IMR-90 (cell line): ENCODE data around the gene PIK3R3. TPM values are rescaled to one million over a fixed set of nuclear protein-coding genes. Genes with fewer than 3 reads are reported as not detected.

Source experiments
- ATAC-seq: fragments of 200-7000 bp; cut with Tn5 transposase; 2 replicates; pipeline ENCODE4 v1.9.1; 2020; ENCODE audit warnings: low read depth, mild to moderate bottlenecking, moderate library complexity
- BruUV-seq: library from RNA; stranded (reverse); fragments of 400-500 nt; replicated peaks from 2 replicates; lab custom pipeline; 2021; lab: Mats Ljungman, UMichigan
- CTCF ChIA-PET: fragments of 300-600 bp; formaldehyde crosslinking; extraction: SDS; loops from one replicate; lab custom pipeline; 2021; ENCODE audit warnings: antibody characterized with exemption; lab: Yijun Ruan, JAX
- POLR2A ChIA-PET: fragments of 300-600 bp; sonication (Branson Sonifier 250); formaldehyde crosslinking; loops from one replicate; lab custom pipeline; 2022; ENCODE audit warnings: antibody characterized with exemption; ENCODE audit not compliant: unreplicated experiment; lab: Charles Lee
- DNase-seq: peaks from one replicate; pipeline ENCODE4 v3.0.0; 2013
- H2AFZ ChIP-seq: replicated peaks from 2 replicates; pipeline ENCODE3; 2013; ENCODE audit warnings: low read length, mild to moderate bottlenecking; ENCODE audit not compliant: poor library complexity
- H2AK5ac ChIP-seq: 2 replicates; pipeline ENCODE4 v1.6.1; 2013; ENCODE audit warnings: low read depth, low read length, inconsistent platforms
- H2AK9ac ChIP-seq: replicated peaks from 2 replicates; pipeline ENCODE3; 2013; ENCODE audit warnings: mild to moderate bottlenecking, low read depth, low read length, moderate library complexity; ENCODE audit not compliant: poor library complexity
- H2BK120ac ChIP-seq: 2 replicates; pipeline ENCODE4 v1.6.1; 2013; ENCODE audit warnings: low read depth, low read length, inconsistent platforms
- H2BK15ac ChIP-seq: 3 replicates; pipeline ENCODE4 v1.6.1; 2013; ENCODE audit warnings: low read depth, low read length, inconsistent platforms
- H2BK20ac ChIP-seq: 2 replicates; pipeline ENCODE4 v1.6.1; 2013; ENCODE audit warnings: low read depth, mild to moderate bottlenecking, inconsistent platforms, low read length, moderate library complexity
- H2BK5ac ChIP-seq: 2 replicates; pipeline ENCODE4 v1.6.1; 2013; ENCODE audit warnings: mild to moderate bottlenecking, low read depth, low read length, inconsistent platforms; ENCODE audit not compliant: poor library complexity, severe bottlenecking
- H3K14ac ChIP-seq: replicated peaks from 2 replicates; pipeline ENCODE4 v1.6.1; 2013; ENCODE audit warnings: low read depth, low read length, inconsistent platforms
- H3K18ac ChIP-seq: 2 replicates; pipeline ENCODE4 v1.6.1; 2013; ENCODE audit warnings: low read depth, low read length, control low read depth
- H3K23ac ChIP-seq: 2 replicates; pipeline ENCODE4 v1.6.1; 2013; ENCODE audit warnings: low read depth, low read length, inconsistent platforms
- H3K27ac ChIP-seq: 2 replicates; pipeline ENCODE4 v1.5.1; 2013; ENCODE audit warnings: mild to moderate bottlenecking, control low read depth, low read length; ENCODE audit not compliant: insufficient read depth
- H3K27me3 ChIP-seq: 2 replicates; pipeline ENCODE4 v1.6.1; 2013; ENCODE audit warnings: low read length; ENCODE audit not compliant: control insufficient read depth, insufficient read depth
- H3K36me3 ChIP-seq: 2 replicates; pipeline ENCODE4 v1.6.1; 2013; ENCODE audit warnings: low read length, mixed read lengths; ENCODE audit not compliant: control insufficient read depth, insufficient read depth
- H3K4ac ChIP-seq: 2 replicates; pipeline ENCODE4 v1.6.1; 2013; ENCODE audit warnings: low read depth, low read length, inconsistent platforms
- H3K4me1 ChIP-seq: 2 replicates; pipeline ENCODE4 v1.6.1; 2013; ENCODE audit warnings: low read length, mixed read lengths; ENCODE audit not compliant: control insufficient read depth, insufficient read depth
- H3K4me2 ChIP-seq: 2 replicates; pipeline ENCODE4 v1.6.1; 2013; ENCODE audit warnings: low read depth, mild to moderate bottlenecking, control low read depth, low read length, moderate library complexity
- H3K4me3 ChIP-seq: 2 replicates; pipeline ENCODE4 v1.5.1; 2013; ENCODE audit warnings: low read depth, mild to moderate bottlenecking, control low read depth, low read length, moderate library complexity; ENCODE audit not compliant: insufficient read depth
- H3K56ac ChIP-seq: 2 replicates; pipeline ENCODE4 v1.6.1; 2013; ENCODE audit warnings: low read length, inconsistent platforms; ENCODE audit not compliant: insufficient read depth; ENCODE audit errors: extremely low read depth
- H3K79me1 ChIP-seq, 2 experiments: 2 replicates each; pipeline ENCODE4 v1.6.1; 2013; ENCODE audit warnings: low read length in 2 of 2, inconsistent platforms in 1 of 2, low read depth in 1 of 2
- H3K9ac ChIP-seq: 2 replicates; pipeline ENCODE4 v1.6.1; 2013; ENCODE audit warnings: low read depth, low read length, control low read depth
- H3K9me1 ChIP-seq: 2 replicates; pipeline ENCODE4 v1.6.1; 2013; ENCODE audit warnings: low read length, inconsistent platforms; ENCODE audit not compliant: insufficient read depth
- H3K9me3 ChIP-seq: 2 replicates; pipeline ENCODE4 v1.6.1; 2013; ENCODE audit warnings: low read length; ENCODE audit not compliant: control insufficient read depth, insufficient read depth
- H4K20me1 ChIP-seq: 2 replicates; pipeline ENCODE4 v1.6.1; 2013; ENCODE audit warnings: low read length, inconsistent platforms; ENCODE audit not compliant: insufficient read depth
- H4K5ac ChIP-seq: 2 replicates; pipeline ENCODE4 v1.6.1; 2013; ENCODE audit warnings: mild to moderate bottlenecking, low read depth, low read length, control low read depth
- H4K8ac ChIP-seq, 2 experiments: 2 replicates each; pipeline ENCODE4 v1.6.1; 2013; ENCODE audit warnings: low read depth in 2 of 2, low read length in 2 of 2, control low read depth in 1 of 2, inconsistent platforms in 1 of 2
- H4K91ac ChIP-seq: 2 replicates; pipeline ENCODE4 v1.6.1; 2013; ENCODE audit warnings: low read depth, low read length, inconsistent platforms; ENCODE audit not compliant: insufficient read depth
- CEBPB ChIP-seq: IDR thresholded peaks from 2 replicates; pipeline ENCODE4 v1.6.1; 2012; ENCODE audit warnings: low read depth, low read length, improper control_type of control experiment
- FOS ChIP-seq: fragments of 150-350 bp; IDR thresholded peaks from 2 replicates; pipeline ENCODE4 v1.6.1; 2016; ENCODE audit warnings: low read depth, low read length
- MAFK ChIP-seq: IDR thresholded peaks from 2 replicates; pipeline ENCODE4 v1.6.1; 2012; ENCODE audit warnings: low read depth, low read length, improper control_type of control experiment
- MXI1 ChIP-seq: IDR thresholded peaks from 2 replicates; pipeline ENCODE4 v1.6.1; 2012; ENCODE audit warnings: low read depth, mild to moderate bottlenecking, low read length, moderate library complexity, borderline replicate concordance
- NFE2L2 ChIP-seq: fragments of 150-350 bp; IDR thresholded peaks from 2 replicates; pipeline ENCODE4 v1.6.1; 2016; ENCODE audit warnings: low read depth, mild to moderate bottlenecking, low read length
- POLR2A ChIP-seq: IDR thresholded peaks from 2 replicates; pipeline ENCODE4 v1.6.1; 2012; ENCODE audit warnings: mild to moderate bottlenecking, low read depth, low read length
- RAD21 ChIP-seq: IDR thresholded peaks from 2 replicates; pipeline ENCODE4 v1.6.1; 2012; ENCODE audit warnings: low read length, improper control_type of control experiment
- RCOR1 ChIP-seq: IDR thresholded peaks from 2 replicates; pipeline ENCODE4 v1.6.1; 2012; ENCODE audit warnings: mild to moderate bottlenecking, low read length, improper control_type of control experiment; ENCODE audit not compliant: insufficient replicate concordance
- SMC3 ChIP-seq: fragments of 150-350 bp; IDR thresholded peaks from 2 replicates; pipeline ENCODE4 v1.6.1; 2016; ENCODE audit warnings: low read depth, mild to moderate bottlenecking, antibody characterized with exemption, low read length, moderate library complexity
- WGBS, 2 experiments: methylation state at CpG; one replicate each; pipeline versions ENCODE4 v1.1.5 to v1.1.7; 2013; ENCODE audit warnings: missing lambda C conversion rate in 2 of 2; ENCODE audit not compliant: insufficient read length in 1 of 2; ENCODE audit errors: extremely low coverage in 2 of 2; 5-methylcytosine and 5-hydroxymethylcytosine counted together
- dilution Hi-C: fragments of 300-500 bp; cut with HindIII; formaldehyde crosslinking; loops from one replicate; pipeline ENCODE4 v1.14.3; 2018; ENCODE audit warnings: low sequenced_read_pairs; ENCODE audit not compliant: unreplicated experiment
- in situ Hi-C: fragments of 300-500 bp; cut with MboI; formaldehyde crosslinking; loops from 3 replicates; pipeline ENCODE4 v1.14.3; 2019; ENCODE audit warnings: low sequenced_read_pairs, inconsistent platforms, mixed read lengths
- intact Hi-C: fragments of 100-400 bp; cut with micrococcal nuclease; formaldehyde crosslinking; loops from 2 replicates; pipeline ENCODE4 v1.10.0; 2022
- polyA plus RNA-seq, 3 experiments: library from polyadenylated mRNA; depleted of rRNA; stranded (reverse); fragments of >200 nt; gene quantifications; 2 replicates each; pipeline ENCODE4 v1.2.3, GENCODE V29; 2012; ENCODE audit warnings: low replicate concordance in 1 of 3
- total RNA-seq: library from RNA; depleted of rRNA; stranded (reverse); fragments of >200 nt; gene quantifications from 2 replicates; pipeline ENCODE4 v1.2.3, GENCODE V29; 2012
- TF ChIP-seq, protein P1 (sequence below): fragments of 150-350 bp; IDR thresholded peaks from 2 replicates; pipeline ENCODE4 v1.6.1; 2016; ENCODE audit warnings: low read depth, mild to moderate bottlenecking, low read length, moderate library complexity, borderline replicate concordance
- TF ChIP-seq, protein P2 (sequence below): fragments of 150-350 bp; IDR thresholded peaks from 2 replicates; pipeline ENCODE4 v1.6.1; 2017; ENCODE audit warnings: mild to moderate bottlenecking, antibody characterized with exemption, low read length, low read depth

The PIK3R3 gene
- total and polyA plus RNA-seq, 2 of the 4 experiments (the other 2 are of a cell fraction), result 5.3 to 9.9 TPM

DNA sequence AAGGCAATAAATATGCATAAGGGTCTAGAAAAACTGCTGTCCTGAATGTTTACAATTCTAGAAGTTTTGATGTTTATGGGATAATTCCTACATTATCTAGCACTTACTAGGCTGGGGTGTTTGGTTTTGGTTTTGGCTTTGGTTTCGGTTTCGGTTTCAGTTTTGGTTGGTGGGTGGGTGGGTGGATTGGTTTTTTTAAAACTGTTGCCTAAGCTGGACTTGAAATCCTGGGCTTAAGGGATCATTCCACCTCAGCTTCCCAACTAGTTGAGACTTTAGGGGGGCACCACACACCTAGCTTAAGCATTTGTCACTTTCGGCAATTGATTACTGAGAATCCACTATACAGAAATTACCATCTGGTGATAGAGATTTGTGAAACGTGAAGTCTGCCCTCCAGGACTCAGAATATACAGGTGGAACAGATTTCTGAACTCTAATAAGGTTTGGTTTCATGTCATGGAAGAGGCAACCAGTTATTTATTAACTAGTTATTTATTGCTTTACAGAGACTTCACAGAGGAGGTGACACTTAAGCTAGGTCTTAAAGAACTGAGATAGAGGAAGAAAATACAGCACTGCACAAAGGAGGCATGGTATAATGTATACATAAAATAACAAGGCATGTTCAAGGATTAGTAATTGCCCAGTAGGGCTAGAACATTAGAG, 69.6 kb downstream of the PIK3R3 start:
- Histone ChIP-seq H3K4me1 (no peaks in the 10 kb centered on the region), H3K9me1 (no peaks in the 10 kb centered on the region; the same call in 1 of the 2 replicates), H3K4me3 (peak overlapping the region; percentile 20; the same call in 1 of the 2 replicates), H2BK5ac (no peak overlapping the region), H3K27me3 (no peaks in the 10 kb centered on the region), H3K18ac (no peak overlapping the region), H3K27ac (no peak overlapping the region), H3K56ac (no peak overlapping the region), H3K23ac (no peak overlapping the region), H4K20me1 (no peaks in the 10 kb centered on the region), H3K14ac (peak overlapping the region; percentile 10; the same call in 1 of the 2 replicates), H3K36me3 (peaks cover 2% of the 10 kb centered on the region; the same call in 1 of the 2 replicates), H3K4ac (no peak overlapping the region), H2AK5ac (no peak overlapping the region), H3K79me1 (no peaks in the 10 kb centered on the region), H2AK9ac (no peak overlapping the region), H2BK120ac (no peak overlapping the region), H3K9me3 (no peaks in the 10 kb centered on the region), H2BK15ac (no peak overlapping the region; the same call in 2 of the 3 replicates), H4K8ac (peak overlapping the region in 1 of 2 experiments; percentile 50; a peak in 1 of 4 replicates), H4K5ac (peak overlapping the region; percentile 15; the same call in 1 of the 2 replicates), H3K4me2 (peak overlapping the region; percentile 48), H4K91ac (no peak overlapping the region), H2BK20ac (no peak overlapping the region), H3K9ac (no peak overlapping the region), H2AFZ (no peak overlapping the region)
- intact Hi-C loops (no loop called here), dilution Hi-C loops (no loop called here), in situ Hi-C loops (no loop called here)
- ChIA-PET POLR2A (interaction anchor here (0.7 kb wide), 1 partner anchor 16 kb away, joined by 3 read pairs; no protein-coding TSS in a partner anchor), CTCF (interaction anchor here (0.8 kb wide), 1 partner anchor 9 kb away, joined by 4 read pairs; no protein-coding TSS in a partner anchor)
- DNase-seq (peak; percentile 22), ATAC-seq (no peak; the same call in 1 of the 2 replicates)
- WGBS, 2 experiments, result no CpG with 5 or more reads among the region's 4 CpGs
- BruUV-seq, result no TSS peak
- TF ChIP-seq, protein P1, sequence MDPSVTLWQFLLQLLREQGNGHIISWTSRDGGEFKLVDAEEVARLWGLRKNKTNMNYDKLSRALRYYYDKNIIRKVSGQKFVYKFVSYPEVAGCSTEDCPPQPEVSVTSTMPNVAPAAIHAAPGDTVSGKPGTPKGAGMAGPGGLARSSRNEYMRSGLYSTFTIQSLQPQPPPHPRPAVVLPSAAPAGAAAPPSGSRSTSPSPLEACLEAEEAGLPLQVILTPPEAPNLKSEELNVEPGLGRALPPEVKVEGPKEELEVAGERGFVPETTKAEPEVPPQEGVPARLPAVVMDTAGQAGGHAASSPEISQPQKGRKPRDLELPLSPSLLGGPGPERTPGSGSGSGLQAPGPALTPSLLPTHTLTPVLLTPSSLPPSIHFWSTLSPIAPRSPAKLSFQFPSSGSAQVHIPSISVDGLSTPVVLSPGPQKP, result no peak
- no peak for TF ChIP-seq RAD21
- no peak for TF ChIP-seq MXI1
- TF ChIP-seq FOS, result no peak
- TF ChIP-seq NFE2L2, result no peak
- no peak for TF ChIP-seq SMC3
- TF ChIP-seq, protein P2, sequence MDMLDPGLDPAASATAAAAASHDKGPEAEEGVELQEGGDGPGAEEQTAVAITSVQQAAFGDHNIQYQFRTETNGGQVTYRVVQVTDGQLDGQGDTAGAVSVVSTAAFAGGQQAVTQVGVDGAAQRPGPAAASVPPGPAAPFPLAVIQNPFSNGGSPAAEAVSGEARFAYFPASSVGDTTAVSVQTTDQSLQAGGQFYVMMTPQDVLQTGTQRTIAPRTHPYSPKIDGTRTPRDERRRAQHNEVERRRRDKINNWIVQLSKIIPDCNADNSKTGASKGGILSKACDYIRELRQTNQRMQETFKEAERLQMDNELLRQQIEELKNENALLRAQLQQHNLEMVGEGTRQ, result no peak
- no peak for TF ChIP-seq CEBPB
- TF ChIP-seq MAFK, result no peak
- no peak for TF ChIP-seq RCOR1
- no peak for TF ChIP-seq POLR2A
